Spleen (tissue), 13 donors: ENCODE results near the gene TSPAN18. TPM values are rescaled to one million over a fixed set of nuclear protein-coding genes. Genes with fewer than 3 reads are reported as not detected.
A peak's percentile ranks its signal among the peaks of the same experiment; 100 is the strongest.

Source experiments
- DNase-seq: peaks from one replicate; pipeline ENCODE4 v3.0.0-alpha.2; 2020
- H3K27ac ChIP-seq, 8 donors: fragments of 200-600 bp; sonication (generic) in 7 of 8; 1 replicate in 4 of 8; 2 replicates in 4 of 8; pipeline versions ENCODE4 v1.5.0 to v1.8.0; 2016 to 2021; ENCODE audit warnings: inconsistent platforms in 4 of 8, mild to moderate bottlenecking in 4 of 8, moderate library complexity in 1 of 8
- H3K27me3 ChIP-seq, 7 donors: fragments of 200-600 bp; sonication (generic) in 6 of 7; replicated peaks in 1 of 7; 1 replicate in 4 of 7; 2 replicates in 3 of 7; pipeline versions ENCODE4 v1.5.0 to v1.8.0; 2016 to 2021; ENCODE audit warnings: inconsistent platforms in 3 of 7, mild to moderate bottlenecking in 1 of 7
- H3K36me3 ChIP-seq, 6 donors: fragments of 200-600 bp; sonication (generic) in 5 of 6; 1 replicate in 4 of 6; 2 replicates in 2 of 6; pipeline versions ENCODE4 v1.5.0 to v1.8.0; 2016 to 2021; ENCODE audit warnings: inconsistent platforms in 2 of 6
- H3K4me1 ChIP-seq, 6 donors: fragments of 200-600 bp; sonication (generic) in 5 of 6; 1 replicate in 3 of 6; 2 replicates in 3 of 6; pipeline versions ENCODE4 v1.5.0 to v1.8.0; 2016 to 2021; ENCODE audit warnings: inconsistent platforms in 3 of 6
- H3K4me3 ChIP-seq, 8 donors: fragments of 200-600 bp; sonication (generic) in 7 of 8; 1 replicate in 4 of 8; 2 replicates in 4 of 8; pipeline versions ENCODE4 v1.5.0 to v1.8.0; 2016 to 2021; ENCODE audit warnings: inconsistent platforms in 4 of 8, mild to moderate bottlenecking in 4 of 8, moderate library complexity in 2 of 8
- H3K9me3 ChIP-seq, 8 donors: fragments of 200-600 bp; sonication (generic) in 7 of 8; 1 replicate in 4 of 8; 2 replicates in 4 of 8; pipeline versions ENCODE4 v1.5.0 to v1.8.0; 2016 to 2021; ENCODE audit warnings: inconsistent platforms in 4 of 8
- CTCF ChIP-seq, 11 experiments: fragments of 200-600 bp in 7 of 11; fragments of 450-650 bp in 4 of 11; sonication (generic) in 4 of 11; IDR thresholded peaks in 8 of 11; conservative IDR thresholded peaks in 3 of 11; 1 replicate in 7 of 11; 2 replicates in 4 of 11; pipeline versions ENCODE4 v1.4.0 to v1.8.0; 2016 to 2021; ENCODE audit warnings: antibody characterized with exemption in 11 of 11, inconsistent platforms in 4 of 11, mild to moderate bottlenecking in 1 of 11
- POLR2A ChIP-seq, 3 donors: fragments of 450-650 bp; IDR thresholded peaks; one replicate each; pipeline ENCODE4 v1.5.1; 2017; ENCODE audit warnings: antibody characterized with exemption in 3 of 3, mild to moderate bottlenecking in 1 of 3
- POLR2AphosphoS5 ChIP-seq, 3 donors: sonication (generic); formaldehyde crosslinking; IDR thresholded peaks; one replicate each; pipeline ENCODE4 v1.5.1; 2017; ENCODE audit warnings: antibody characterized with exemption in 3 of 3
- WGBS, 5 donors: extraction: QIAGEN DNeasy Blood & Tissue Kit in 3 of 5; methylation state at CpG; one replicate each; pipeline versions ENCODE4 v1.1.5 to v1.1.7; 2013 to 2018; 5-methylcytosine and 5-hydroxymethylcytosine counted together
- intact Hi-C: fragments of 100-400 bp; cut with DNase I; formaldehyde crosslinking; loops from one replicate; pipeline ENCODE4 v1.15.0; 2023; ENCODE audit warnings: low total_unique reads
- long read RNA-seq, 2 donors: transcript quantifications; one replicate each; lab custom pipeline, GENCODE V29; 2026
- polyA plus RNA-seq, 3 donors: library from polyadenylated mRNA; stranded (reverse); fragments of 200-250 nt; gene quantifications; one replicate each; pipeline ENCODE4 v1.2.1, GENCODE V29; 2013
- total RNA-seq, 7 donors: library from RNA; depleted of rRNA in 3 of 7; stranded (reverse); fragments of >200 nt in 3 of 7; fragmentation: NEBNext Ultra II Directional in 4 of 7; extraction: Animal tissue kit (Norgen Biotek cat#: 25700) in 4 of 7; gene quantifications; one replicate each; pipeline versions ENCODE4 v1.1.0 to v1.2.1, GENCODE V29; 2016 to 2021
- donor health status: healthy with polysubstance abuse.
- donor health status: DM: no; HTN: no; CAD: no; lungs with moderate emphysema.
- donor health status: DM: no; HTN: no; CAD: no.
- donor health status: Bipolar disorder and iron deficiency.
- donor health status: healthy.
- donor health status: DM: no; HTN: no; CAD: no.
- donor health status: DM: yes; HTN: yes; CAD: no.

TSPAN18 gene
- 10 to 100 TPM; 16.5 to 47.5 (median 24.0) TPM for total RNA-seq
- polyA plus RNA-seq, result 1 to 10 TPM; 2.1 to 7.9 (median 3.1) TPM
- long read RNA-seq, donor 1, transcript TSPAN18-207 (10 exons, 3,316 nt), result major isoform, 12 of 36 reads
- long read RNA-seq, donor 1, transcript TSPAN18-210 (3 exons, 700 nt), result minor isoform, 5 of 36 reads
- long read RNA-seq, donor 1, partial matches to known transcripts, result 17 of 36 reads
- long read RNA-seq, donor 1, other reads (novel, unspliced or antisense), result 0 of 36 reads
- long read RNA-seq, donor 2, transcript TSPAN18-207 (10 exons, 3,316 nt), result major isoform, 10 of 114 reads
- long read RNA-seq, donor 2, partial matches to known transcripts, result 93 of 114 reads
- long read RNA-seq, donor 2, other reads (novel, unspliced or antisense), result 5 of 114 reads

GRCh38 chr11:44726283-44727113 is at the start of gene TSPAN18:
Gene TSPAN18 (plus strand): TSS chr11:44726962. CDS start chr11:44906417, 179,455 bp downstream.
- intact Hi-C loops, result loop anchor here (5.0 kb wide), 2 partner anchors 166 to 186 kb away; no protein-coding TSS in a partner anchor
- TF ChIP-seq POLR2A (IDR thresholded peaks at IDR 0.05) (no peak), CTCF (IDR thresholded peaks at IDR 0.05 in 8 of 11, conservative IDR thresholded peaks at IDR 0.05 in 3 of 11) (no peak), POLR2AphosphoS5 (IDR thresholded peaks at IDR 0.05) (peak in 1 of 3 donors; percentile 18)
- peak within 1 kb of the TSS; percentile 57 to 84 (median 60) for H3K4me3 ChIP-seq
- no peaks in the 10 kb centered on the region for H3K36me3 ChIP-seq
- WGBS, 5 donors, result 1 to 4% (median 4%) methylated on average over 18 to 61 of the region's 67 CpGs
- peak within 1 kb of the TSS; percentile 1 to 77 (median 62) for H3K27ac ChIP-seq
- peaks cover 15 to 61% (median 48%) of the 10 kb centered on the region in 6 donors for H3K4me1 ChIP-seq
- no peaks in the 10 kb centered on the region for H3K9me3 ChIP-seq
- DNase-seq, result peak; percentile 83
- peaks cover 0 to 45% (median 14%) of the 10 kb centered on the region in 7 donors for H3K27me3 ChIP-seq

GRCh38 chr11:44680982-44681597 is 45.7 kb upstream of the TSPAN18 start:
- Histone ChIP-seq H3K9me3 (no peaks in the 10 kb centered on the region), H3K27ac (peak overlapping the region in 1 of 8 donors; percentile 53), H3K36me3 (no peaks in the 10 kb centered on the region), H3K4me3 (peak overlapping the region in 1 of 8 donors; percentile 24), H3K27me3 (peaks cover 0 to 4% (median 0%) of the 10 kb centered on the region in 7 donors), H3K4me1 (peaks cover 0 to 8% (median 0%) of the 10 kb centered on the region in 6 donors)
- TF ChIP-seq CTCF (IDR thresholded peaks at IDR 0.05 in 8 of 11, conservative IDR thresholded peaks at IDR 0.05 in 3 of 11) (no peak), POLR2AphosphoS5 (IDR thresholded peaks at IDR 0.05) (no peak), POLR2A (IDR thresholded peaks at IDR 0.05) (no peak)
- intact Hi-C loops, result no loop called here
- WGBS, 5 donors, result 61 to 80% (median 72%) methylated on average over 9 of the region's 9 CpGs
- no peak for DNase-seq

- Histone ChIP-seq H3K4me1 (peaks cover 0 to 8% (median 0%) of the 10 kb centered on the region in 6 donors), H3K36me3 (no peaks in the 10 kb centered on the region), H3K4me3 (peak overlapping the region in 1 of 8 donors; percentile 24), H3K27ac (peak overlapping the region in 1 of 8 donors; percentile 53), H3K27me3 (peaks cover 0 to 4% (median 0%) of the 10 kb centered on the region in 7 donors), H3K9me3 (no peaks in the 10 kb centered on the region)
- intact Hi-C loops, result no loop called here
- TF ChIP-seq POLR2A (IDR thresholded peaks at IDR 0.05), result no peak
- TF ChIP-seq POLR2AphosphoS5 (IDR thresholded peaks at IDR 0.05), result no peak
- TF ChIP-seq CTCF (IDR thresholded peaks at IDR 0.05 in 8 of 11, conservative IDR thresholded peaks at IDR 0.05 in 3 of 11), result no peak
- DNase-seq, result no peak
- WGBS, 5 donors, result 78 to 96% (median 82%) methylated on average over 2 of the region's 2 CpGs
Observed at GRCh38 chr11:44681698-44682097, 45.1 kb upstream of the TSPAN18 start.
